Liver (tissue), 9 donors: ENCODE measurements around the gene ARHGEF7. TPM values are rescaled to one million over a fixed set of nuclear protein-coding genes. Genes with fewer than 3 reads are reported as not detected.

ENCODE experiments used
- DNase-seq: peaks from one replicate; pipeline ENCODE4 v3.0.0-alpha.2; 2017; ENCODE audit warnings: low spot score
- H3K27ac ChIP-seq, 2 donors: one replicate each; pipeline ENCODE4 v1.7.0; 2013; ENCODE audit warnings: inconsistent platforms in 2 of 2, low read length in 2 of 2, control low read depth in 1 of 2, low read depth in 1 of 2, mild to moderate bottlenecking in 1 of 2
- H3K27me3 ChIP-seq, 4 donors: one replicate each; pipeline versions ENCODE4 v1.6.1 to v1.7.0; 2013; ENCODE audit warnings: low read length in 3 of 4, inconsistent platforms in 1 of 4, mild to moderate bottlenecking in 1 of 4, moderate library complexity in 1 of 4; ENCODE audit not compliant: control insufficient read depth in 4 of 4, insufficient read depth in 4 of 4
- H3K36me3 ChIP-seq, 4 donors: one replicate each; pipeline versions ENCODE4 v1.6.1 to v1.7.0; 2013; ENCODE audit warnings: low read length in 3 of 4, mild to moderate bottlenecking in 3 of 4, low read depth in 1 of 4, moderate library complexity in 1 of 4; ENCODE audit not compliant: control insufficient read depth in 4 of 4, insufficient read depth in 3 of 4
- H3K4me1 ChIP-seq, 4 donors: one replicate each; pipeline versions ENCODE4 v1.6.1 to v1.7.0; 2013; ENCODE audit warnings: low read length in 3 of 4, mild to moderate bottlenecking in 3 of 4, moderate library complexity in 1 of 4; ENCODE audit not compliant: control insufficient read depth in 4 of 4, insufficient read depth in 4 of 4
- H3K4me3 ChIP-seq, 3 donors: one replicate each; pipeline versions ENCODE4 v1.6.1 to v1.7.0; 2013; ENCODE audit warnings: low read length in 3 of 3, control low read depth in 1 of 3, low read depth in 1 of 3, mild to moderate bottlenecking in 1 of 3
- H3K9ac ChIP-seq, 2 donors: one replicate each; pipeline ENCODE4 v1.7.0; 2013; ENCODE audit warnings: low read length in 2 of 2, mild to moderate bottlenecking in 2 of 2, moderate library complexity in 2 of 2, control low read depth in 1 of 2, low read depth in 1 of 2
- H3K9me3 ChIP-seq, 4 donors: one replicate each; pipeline versions ENCODE4 v1.6.1 to v1.7.0; 2013; ENCODE audit warnings: low read length in 3 of 4; ENCODE audit not compliant: control insufficient read depth in 4 of 4
- EGR1 ChIP-seq, 2 donors: IDR thresholded peaks; 2 replicates each; pipeline ENCODE4 v1.6.1; 2016 to 2018; ENCODE audit warnings: antibody characterized with exemption in 2 of 2, low read depth in 2 of 2
- FOXA2 ChIP-seq: IDR thresholded peaks from 2 replicates; pipeline ENCODE4 v1.6.1; 2016; ENCODE audit warnings: antibody characterized with exemption
- JUND ChIP-seq, 2 donors: IDR thresholded peaks; 2 replicates each; pipeline ENCODE4 v1.6.1; 2016; ENCODE audit warnings: antibody characterized with exemption in 2 of 2
- NR2F2 ChIP-seq: IDR thresholded peaks from 2 replicates; pipeline ENCODE4 v1.6.1; 2016; ENCODE audit warnings: antibody characterized with exemption
- RAD21 ChIP-seq, 2 donors: IDR thresholded peaks; 2 replicates each; pipeline ENCODE4 v1.6.1; 2016; ENCODE audit warnings: antibody characterized with exemption in 2 of 2, mild to moderate bottlenecking in 2 of 2
- SP1 ChIP-seq: IDR thresholded peaks from 2 replicates; pipeline ENCODE4 v1.6.1; 2018; ENCODE audit warnings: antibody characterized with exemption, mild to moderate bottlenecking
- YY1 ChIP-seq: IDR thresholded peaks from 2 replicates; pipeline ENCODE4 v1.6.1; 2016; ENCODE audit warnings: antibody characterized with exemption, mild to moderate bottlenecking
- WGBS: extraction: QIAGEN DNeasy Blood & Tissue Kit; methylation state at CpG from one replicate; pipeline ENCODE4 v1.1.7; 2013; 5-methylcytosine and 5-hydroxymethylcytosine counted together
- polyA plus RNA-seq, 2 donors: library from polyadenylated mRNA; stranded (reverse) in 1 of 2; unstranded in 1 of 2; fragments of 200-250 nt in 1 of 2; fragments of >200 nt in 1 of 2; fragmentation: Nextera tagmentation in 1 of 2; extraction: Ambion mirVana in 1 of 2; gene quantifications; one replicate each; pipeline versions ENCODE4 v1.2.1 to v1.2.3, GENCODE V29; 2013 to 2015
- total RNA-seq, 2 donors: library from RNA; depleted of rRNA; stranded (reverse); fragments of >200 nt; gene quantifications; one replicate each; pipeline ENCODE4 v1.2.3, GENCODE V29; 2014
- TF ChIP-seq, protein P1 (sequence below): IDR thresholded peaks from 2 replicates; pipeline ENCODE4 v1.6.1; 2016; ENCODE audit warnings: antibody characterized with exemption
- TF ChIP-seq, protein P2 (sequence below): IDR thresholded peaks from 2 replicates; pipeline ENCODE4 v1.6.1; 2016; ENCODE audit warnings: antibody characterized with exemption
- TF ChIP-seq, protein P3 (sequence below): IDR thresholded peaks from 2 replicates; pipeline ENCODE4 v1.6.1; 2016; ENCODE audit warnings: antibody characterized with exemption, mild to moderate bottlenecking
- TF ChIP-seq, protein P4 (sequence below): IDR thresholded peaks from 2 replicates; pipeline ENCODE4 v1.6.1; 2016; ENCODE audit warnings: antibody characterized with exemption
- TF ChIP-seq, protein P5 (sequence below): fragments of 150-350 bp; IDR thresholded peaks from 2 replicates; pipeline ENCODE4 v1.5.1; 2017; ENCODE audit warnings: improper control_type of control experiment, low read depth, low read length; ENCODE audit not compliant: missing input control
- donor health status: healthy.
- donor health status: healthy.
- donor health status: healthy.
- donor health status: healthy.
- donor health status: healthy.

Gene ARHGEF7
- total and polyA plus RNA-seq, 4 donors = 10.3 to 37.5 (median 20.1) TPM

DNA sequence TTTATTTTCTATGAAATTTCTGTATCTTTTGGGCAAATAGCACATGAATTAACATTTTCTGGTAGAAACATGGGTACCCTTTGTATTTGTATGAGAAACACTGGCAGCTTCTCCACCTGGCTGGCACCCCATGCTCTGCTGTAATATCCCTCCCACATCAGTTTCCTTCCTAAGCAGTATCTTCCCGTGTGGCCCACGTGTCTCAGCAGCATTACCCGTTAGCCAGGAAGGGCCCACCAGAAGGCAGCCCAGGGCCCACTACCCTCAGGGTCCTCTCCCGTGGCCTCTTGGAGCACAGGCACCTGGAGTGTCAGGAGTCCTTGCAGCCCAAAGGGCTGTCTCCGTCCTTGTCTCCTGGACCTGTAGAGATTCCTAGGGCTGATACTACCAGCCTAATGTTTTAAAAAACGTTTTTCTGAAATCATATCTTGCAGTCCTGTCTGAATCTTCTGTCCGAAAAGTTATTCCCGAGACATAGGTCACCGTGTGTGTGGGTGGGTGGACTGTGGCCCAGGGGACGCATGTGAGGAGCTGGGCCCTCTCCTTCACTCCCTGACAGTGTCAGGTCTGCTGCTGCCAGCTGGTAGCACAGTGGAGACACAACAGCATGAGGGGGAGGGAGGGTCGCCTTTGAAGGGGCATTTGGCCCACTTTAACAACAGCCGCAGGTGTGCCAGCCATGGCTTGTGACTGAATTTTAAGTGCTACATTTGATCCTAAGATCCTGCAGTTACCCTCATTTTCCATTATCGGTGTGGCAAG, 183.3 kb downstream of the ARHGEF7 start:
- H3K4me3 ChIP-seq = no peak overlapping the region
- H3K36me3 ChIP-seq = peaks cover 8 to 44% (median 33%) of the 10 kb centered on the region in 4 donors
- H3K27ac ChIP-seq = no peak overlapping the region
- TF ChIP-seq, protein P1, sequence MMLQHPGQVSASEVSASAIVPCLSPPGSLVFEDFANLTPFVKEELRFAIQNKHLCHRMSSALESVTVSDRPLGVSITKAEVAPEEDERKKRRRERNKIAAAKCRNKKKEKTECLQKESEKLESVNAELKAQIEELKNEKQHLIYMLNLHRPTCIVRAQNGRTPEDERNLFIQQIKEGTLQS = no peak
- H3K9me3 ChIP-seq = no peaks in the 10 kb centered on the region
- H3K27me3 ChIP-seq = no peaks in the 10 kb centered on the region
- no peak overlapping the region for H3K9ac ChIP-seq
- H3K4me1 ChIP-seq = no peaks in the 10 kb centered on the region
- DNase-seq = no peak
- 89% methylated on average over 13 of the region's 13 CpGs for WGBS

DNA sequence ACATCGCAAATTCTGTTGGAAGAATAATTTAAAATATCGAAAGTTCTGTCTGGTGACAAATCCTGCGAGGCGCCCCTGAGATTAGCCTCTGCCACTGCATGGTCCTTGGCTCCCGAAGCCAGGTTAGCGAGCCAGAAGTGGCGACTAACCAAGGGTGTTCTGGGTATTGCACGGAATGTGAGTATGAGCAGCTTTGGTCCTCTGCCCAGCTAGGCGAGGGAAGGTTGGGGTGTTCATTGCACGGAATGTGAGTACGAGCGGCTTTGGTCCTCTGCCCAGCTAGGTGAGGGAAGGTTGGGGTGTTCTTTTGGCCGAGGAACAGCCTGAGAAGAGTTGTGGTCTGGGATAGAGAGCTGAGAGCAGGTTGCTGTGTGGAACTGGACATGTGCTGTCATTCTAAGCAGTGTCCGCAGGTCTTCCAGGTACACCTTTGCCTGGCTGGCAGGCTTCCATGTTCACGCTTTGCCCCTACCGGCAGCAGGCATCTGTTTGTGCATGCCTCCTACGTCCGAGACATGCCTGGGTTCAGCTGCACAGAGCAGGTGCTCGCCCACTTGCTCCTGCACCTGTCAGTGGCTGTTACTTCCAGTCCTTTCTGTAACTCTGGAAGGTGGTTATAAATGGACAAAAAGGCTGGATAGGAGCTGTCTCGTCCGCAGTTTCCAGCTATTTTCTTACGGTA, 187.1 kb downstream of the ARHGEF7 start:
- H3K9ac ChIP-seq = no peak overlapping the region
- H3K27ac ChIP-seq = no peak overlapping the region
- H3K9me3 ChIP-seq = no peaks in the 10 kb centered on the region
- H3K4me3 ChIP-seq = no peak overlapping the region
- no peaks in the 10 kb centered on the region for H3K4me1 ChIP-seq
- no peak for TF ChIP-seq JUND (IDR thresholded peaks at IDR 0.05)
- TF ChIP-seq EGR1 (IDR thresholded peaks at IDR 0.05; ENCODE audit: low read depth in 2 of 2) = no peak
- no peak for TF ChIP-seq NR2F2
- no peak for TF ChIP-seq FOXA2
- TF ChIP-seq SP1 = no peak
- 97% methylated on average over 22 of the region's 22 CpGs for WGBS
- DNase-seq = no peak
- peaks cover 12 to 67% (median 53%) of the 10 kb centered on the region in 4 donors for H3K36me3 ChIP-seq
- H3K27me3 ChIP-seq = no peaks in the 10 kb centered on the region

DNA sequence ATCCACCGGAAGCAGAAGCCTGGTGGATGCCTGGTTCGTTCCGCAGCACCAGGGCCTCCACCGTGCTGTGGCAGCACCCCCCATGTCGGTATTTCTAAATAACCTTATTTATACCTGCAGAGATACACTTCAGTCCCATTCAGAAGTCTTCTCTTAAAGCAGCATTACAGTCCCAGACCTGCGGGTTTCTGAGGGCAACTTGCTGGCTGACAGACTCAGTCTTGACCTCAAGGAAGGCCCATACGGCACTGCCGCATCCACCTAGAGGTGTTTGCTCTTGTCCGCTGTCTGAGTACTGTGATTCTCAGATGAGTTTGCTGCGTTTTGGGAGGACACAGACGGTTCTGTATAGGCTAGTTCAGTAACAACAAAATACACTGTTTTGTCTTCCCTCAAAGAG, 188.4 kb downstream of the ARHGEF7 start:
- 97% methylated on average over 11 of the region's 11 CpGs for WGBS
- Histone ChIP-seq H3K4me1 (no peaks in the 10 kb centered on the region), H3K27me3 (no peaks in the 10 kb centered on the region), H3K9ac (no peak overlapping the region), H3K4me3 (no peak overlapping the region), H3K27ac (no peak overlapping the region), H3K9me3 (no peaks in the 10 kb centered on the region), H3K36me3 (peaks cover 9 to 67% (median 54%) of the 10 kb centered on the region in 4 donors)
- TF ChIP-seq, protein P1 = no peak
- no peak for DNase-seq

DNA sequence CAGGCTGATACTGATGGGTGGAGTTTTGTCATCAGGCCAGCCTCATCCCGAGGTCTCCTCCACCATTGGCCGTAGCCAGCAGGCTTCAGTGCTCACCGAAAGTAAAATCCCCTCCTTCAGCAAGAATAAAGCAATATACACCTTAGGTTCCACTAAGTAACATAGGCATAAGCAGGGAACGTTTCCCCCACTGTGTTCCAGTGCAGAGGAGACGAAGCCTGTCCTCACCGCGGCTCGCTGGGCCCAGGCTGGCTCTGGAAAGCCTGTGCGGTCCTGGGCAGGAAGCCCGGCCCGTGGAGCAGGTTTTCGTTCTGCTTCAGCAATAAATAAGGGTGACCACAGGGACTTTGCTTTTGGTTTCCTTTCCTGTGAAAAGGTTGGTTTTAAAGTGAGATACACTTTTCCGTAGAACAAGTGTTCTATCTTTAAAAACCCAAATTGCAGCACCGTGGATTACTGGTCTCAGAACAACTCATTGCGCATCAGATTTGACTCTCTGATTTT, 189.0 kb downstream of the ARHGEF7 start:
- DNase-seq = no peak
- H3K27ac ChIP-seq = no peak overlapping the region
- TF ChIP-seq JUND (IDR thresholded peaks at IDR 0.05) (no peak), NR2F2 (no peak), RAD21 (IDR thresholded peaks at IDR 0.05) (no peak), YY1 (no peak)
- TF ChIP-seq, protein P2, sequence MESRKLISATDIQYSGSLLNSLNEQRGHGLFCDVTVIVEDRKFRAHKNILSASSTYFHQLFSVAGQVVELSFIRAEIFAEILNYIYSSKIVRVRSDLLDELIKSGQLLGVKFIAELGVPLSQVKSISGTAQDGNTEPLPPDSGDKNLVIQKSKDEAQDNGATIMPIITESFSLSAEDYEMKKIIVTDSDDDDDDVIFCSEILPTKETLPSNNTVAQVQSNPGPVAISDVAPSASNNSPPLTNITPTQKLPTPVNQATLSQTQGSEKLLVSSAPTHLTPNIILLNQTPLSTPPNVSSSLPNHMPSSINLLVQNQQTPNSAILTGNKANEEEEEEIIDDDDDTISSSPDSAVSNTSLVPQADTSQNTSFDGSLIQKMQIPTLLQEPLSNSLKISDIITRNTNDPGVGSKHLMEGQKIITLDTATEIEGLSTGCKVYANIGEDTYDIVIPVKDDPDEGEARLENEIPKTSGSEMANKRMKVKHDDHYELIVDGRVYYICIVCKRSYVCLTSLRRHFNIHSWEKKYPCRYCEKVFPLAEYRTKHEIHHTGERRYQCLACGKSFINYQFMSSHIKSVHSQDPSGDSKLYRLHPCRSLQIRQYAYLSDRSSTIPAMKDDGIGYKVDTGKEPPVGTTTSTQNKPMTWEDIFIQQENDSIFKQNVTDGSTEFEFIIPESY = no peak
- TF ChIP-seq, protein P3, sequence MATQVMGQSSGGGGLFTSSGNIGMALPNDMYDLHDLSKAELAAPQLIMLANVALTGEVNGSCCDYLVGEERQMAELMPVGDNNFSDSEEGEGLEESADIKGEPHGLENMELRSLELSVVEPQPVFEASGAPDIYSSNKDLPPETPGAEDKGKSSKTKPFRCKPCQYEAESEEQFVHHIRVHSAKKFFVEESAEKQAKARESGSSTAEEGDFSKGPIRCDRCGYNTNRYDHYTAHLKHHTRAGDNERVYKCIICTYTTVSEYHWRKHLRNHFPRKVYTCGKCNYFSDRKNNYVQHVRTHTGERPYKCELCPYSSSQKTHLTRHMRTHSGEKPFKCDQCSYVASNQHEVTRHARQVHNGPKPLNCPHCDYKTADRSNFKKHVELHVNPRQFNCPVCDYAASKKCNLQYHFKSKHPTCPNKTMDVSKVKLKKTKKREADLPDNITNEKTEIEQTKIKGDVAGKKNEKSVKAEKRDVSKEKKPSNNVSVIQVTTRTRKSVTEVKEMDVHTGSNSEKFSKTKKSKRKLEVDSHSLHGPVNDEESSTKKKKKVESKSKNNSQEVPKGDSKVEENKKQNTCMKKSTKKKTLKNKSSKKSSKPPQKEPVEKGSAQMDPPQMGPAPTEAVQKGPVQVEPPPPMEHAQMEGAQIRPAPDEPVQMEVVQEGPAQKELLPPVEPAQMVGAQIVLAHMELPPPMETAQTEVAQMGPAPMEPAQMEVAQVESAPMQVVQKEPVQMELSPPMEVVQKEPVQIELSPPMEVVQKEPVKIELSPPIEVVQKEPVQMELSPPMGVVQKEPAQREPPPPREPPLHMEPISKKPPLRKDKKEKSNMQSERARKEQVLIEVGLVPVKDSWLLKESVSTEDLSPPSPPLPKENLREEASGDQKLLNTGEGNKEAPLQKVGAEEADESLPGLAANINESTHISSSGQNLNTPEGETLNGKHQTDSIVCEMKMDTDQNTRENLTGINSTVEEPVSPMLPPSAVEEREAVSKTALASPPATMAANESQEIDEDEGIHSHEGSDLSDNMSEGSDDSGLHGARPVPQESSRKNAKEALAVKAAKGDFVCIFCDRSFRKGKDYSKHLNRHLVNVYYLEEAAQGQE = no peak
- TF ChIP-seq, protein P4, sequence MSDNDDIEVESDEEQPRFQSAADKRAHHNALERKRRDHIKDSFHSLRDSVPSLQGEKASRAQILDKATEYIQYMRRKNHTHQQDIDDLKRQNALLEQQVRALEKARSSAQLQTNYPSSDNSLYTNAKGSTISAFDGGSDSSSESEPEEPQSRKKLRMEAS = no peak
- TF ChIP-seq, protein P5, sequence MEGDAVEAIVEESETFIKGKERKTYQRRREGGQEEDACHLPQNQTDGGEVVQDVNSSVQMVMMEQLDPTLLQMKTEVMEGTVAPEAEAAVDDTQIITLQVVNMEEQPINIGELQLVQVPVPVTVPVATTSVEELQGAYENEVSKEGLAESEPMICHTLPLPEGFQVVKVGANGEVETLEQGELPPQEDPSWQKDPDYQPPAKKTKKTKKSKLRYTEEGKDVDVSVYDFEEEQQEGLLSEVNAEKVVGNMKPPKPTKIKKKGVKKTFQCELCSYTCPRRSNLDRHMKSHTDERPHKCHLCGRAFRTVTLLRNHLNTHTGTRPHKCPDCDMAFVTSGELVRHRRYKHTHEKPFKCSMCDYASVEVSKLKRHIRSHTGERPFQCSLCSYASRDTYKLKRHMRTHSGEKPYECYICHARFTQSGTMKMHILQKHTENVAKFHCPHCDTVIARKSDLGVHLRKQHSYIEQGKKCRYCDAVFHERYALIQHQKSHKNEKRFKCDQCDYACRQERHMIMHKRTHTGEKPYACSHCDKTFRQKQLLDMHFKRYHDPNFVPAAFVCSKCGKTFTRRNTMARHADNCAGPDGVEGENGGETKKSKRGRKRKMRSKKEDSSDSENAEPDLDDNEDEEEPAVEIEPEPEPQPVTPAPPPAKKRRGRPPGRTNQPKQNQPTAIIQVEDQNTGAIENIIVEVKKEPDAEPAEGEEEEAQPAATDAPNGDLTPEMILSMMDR = no peak

More for the DNA sequence above, 189.0 kb downstream of the ARHGEF7 start:
- peaks cover 6 to 63% (median 54%) of the 10 kb centered on the region in 4 donors for H3K36me3 ChIP-seq
- H3K9me3 ChIP-seq = no peaks in the 10 kb centered on the region
- no peak overlapping the region for H3K9ac ChIP-seq
- H3K4me3 ChIP-seq = no peak overlapping the region
- no peaks in the 10 kb centered on the region for H3K27me3 ChIP-seq
- 95% methylated on average over 15 of the region's 15 CpGs for WGBS
- no peaks in the 10 kb centered on the region for H3K4me1 ChIP-seq
